ENCODE results near the gene AGRN. TPM values are rescaled to one million over a fixed set of nuclear protein-coding genes. Genes with fewer than 3 reads are reported as not detected.
"Not testable (repeated sequence)": the region's sequence is repeated elsewhere in the genome, so short reads cannot be mapped to it uniquely, and the experiment has no call there.

AGRN gene
- total RNA-seq, 1 experiment from 2014 or later = 246 TPM

DNA sequence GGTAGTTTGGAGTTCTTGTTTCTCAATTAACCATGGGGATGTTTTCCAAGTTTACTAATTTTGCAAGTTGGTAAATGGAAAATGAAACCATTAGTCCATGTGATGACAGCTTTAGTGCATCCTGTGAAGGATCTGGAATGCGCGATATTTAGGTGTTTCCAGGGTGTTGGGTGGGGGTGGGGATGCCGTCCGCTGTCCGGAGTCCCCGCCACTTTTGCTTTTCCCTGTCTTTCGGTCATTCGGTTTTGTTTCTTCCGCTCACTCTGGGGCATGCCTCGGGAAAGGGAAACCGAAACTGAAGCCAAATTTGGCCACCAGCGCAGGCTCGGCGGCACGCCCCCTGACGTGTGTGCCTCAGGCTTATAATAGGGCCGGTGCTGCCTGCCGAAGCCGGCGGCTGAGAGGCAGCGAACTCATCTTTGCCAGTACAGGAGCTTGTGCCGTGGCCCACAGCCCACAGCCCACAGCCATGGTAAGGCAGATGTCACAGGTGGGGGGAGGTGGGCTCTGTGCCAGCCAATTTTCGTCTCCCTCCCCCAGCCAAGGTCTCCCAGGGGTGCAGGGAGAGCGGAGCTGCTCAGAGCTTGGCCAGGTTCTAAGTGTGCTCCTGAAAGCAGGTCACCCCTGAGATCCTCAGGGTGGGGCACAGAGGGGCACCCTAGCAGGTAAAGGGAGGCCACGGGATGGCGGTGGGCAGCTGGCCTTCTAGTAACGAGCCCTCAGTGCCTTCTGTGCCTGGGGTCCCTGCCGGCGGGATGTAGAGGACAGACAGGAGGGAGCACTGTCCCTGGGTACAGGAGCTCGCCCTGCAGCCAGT is 6.6 kb upstream of the AGRN start, which contains the start of gene ISG15:
Gene ISG15 (plus strand): TSS at position 393 of the 817 bp plus-strand sequence. CDS start 77 bp downstream, at position 470.
- DNase-seq (ENCODE audit: low read depth) = peak; percentile 76
- in situ Hi-C loops (cut with HindIII; ENCODE audit: low pct_unique_long_range_greater_than_20kb, low sequenced_read_pairs) = no loop called here

- in situ Hi-C loops (cut with HindIII; ENCODE audit: low pct_unique_long_range_greater_than_20kb, low sequenced_read_pairs) = no loop called here
These were observed 5.8 kb upstream of the AGRN start for GRCh38 chr1:1013922-1014648.

GRCh38 chr1:1014799-1015681 is 4.9 kb upstream of the AGRN start:
- in situ Hi-C loops (cut with HindIII; ENCODE audit: low pct_unique_long_range_greater_than_20kb, low sequenced_read_pairs) = no loop called here
- DNase-seq (ENCODE audit: low read depth) = peak; percentile 19

More at GRCh38 chr1:1013922-1014648, 5.8 kb upstream of the AGRN start:
- no peak for DNase-seq (ENCODE audit: low read depth)

GRCh38 chr1:1017397-1018320 is 2.3 kb upstream of the AGRN start:
- in situ Hi-C loops (cut with HindIII; ENCODE audit: low pct_unique_long_range_greater_than_20kb, low sequenced_read_pairs) = not testable (repeated sequence)
- peak; percentile 53 for DNase-seq (ENCODE audit: low read depth)

DNA sequence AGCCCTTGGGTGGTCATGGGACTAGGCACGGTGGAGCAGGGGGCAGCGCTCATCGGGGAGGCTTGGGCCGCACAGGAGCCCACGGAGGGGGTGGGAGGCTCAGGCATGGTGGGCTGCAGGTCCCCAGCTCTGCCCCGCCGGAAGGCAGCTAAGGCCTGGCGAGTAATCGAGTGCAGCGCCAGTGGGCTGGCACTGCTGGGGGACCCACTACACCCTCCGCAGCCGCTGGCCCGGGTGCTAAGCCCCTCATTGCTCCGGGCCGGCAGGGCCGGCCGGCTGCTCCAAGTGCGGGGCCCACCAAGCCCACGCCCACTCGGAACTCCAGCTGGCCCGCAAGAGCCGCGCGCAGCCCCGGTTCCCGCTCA is 1.6 kb upstream of the AGRN start:
- in situ Hi-C loops (cut with HindIII; ENCODE audit: low pct_unique_long_range_greater_than_20kb, low sequenced_read_pairs); DNase-seq (ENCODE audit: low read depth): not testable (repeated sequence)

DNA sequence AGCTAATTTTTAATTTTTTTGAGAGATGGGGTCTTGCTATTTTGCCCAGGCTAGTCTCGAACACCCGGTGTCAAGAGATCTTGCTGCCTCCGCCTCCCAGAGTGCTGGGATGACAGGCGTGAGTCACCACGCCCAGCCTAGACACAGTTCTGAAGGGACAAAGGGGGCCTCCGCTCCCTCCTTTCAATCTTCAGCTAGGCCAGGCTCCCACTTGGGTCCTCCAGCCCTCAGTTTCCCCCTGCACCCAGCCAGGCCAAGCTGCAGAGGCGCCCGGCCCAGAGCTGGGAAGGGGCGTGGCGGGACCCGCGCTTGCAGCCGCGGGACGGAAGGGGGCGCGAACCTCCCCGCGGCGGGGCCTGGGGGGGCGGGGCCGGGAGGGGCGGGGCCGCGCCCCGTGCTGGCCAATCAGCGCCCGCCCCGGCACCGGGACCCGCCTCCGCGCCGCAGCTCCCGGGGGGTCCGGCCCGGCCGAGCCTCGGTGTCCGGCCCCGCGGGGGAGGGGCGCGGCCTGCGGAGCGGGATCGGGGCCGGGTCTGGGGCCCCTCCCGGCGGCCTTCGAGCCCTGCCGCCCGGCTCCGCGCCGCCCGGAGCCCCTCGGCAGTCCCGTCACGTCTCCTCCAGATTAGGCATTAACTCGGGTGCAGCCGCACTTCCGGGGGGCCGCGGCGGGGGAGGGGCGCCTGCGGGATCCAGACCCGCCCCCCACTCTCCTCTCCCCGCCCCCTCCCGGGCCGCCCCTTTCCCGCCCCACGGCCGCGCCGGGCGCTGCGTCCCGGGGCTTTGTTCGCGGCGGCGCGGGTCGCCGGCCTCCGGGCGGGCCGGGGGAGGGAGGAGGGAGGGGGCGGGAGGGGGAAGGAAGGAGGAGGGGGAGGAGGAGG is 559 bp upstream of the AGRN start:
- peak; percentile 88 for DNase-seq (ENCODE audit: low read depth)
- in situ Hi-C loops (cut with HindIII; ENCODE audit: low pct_unique_long_range_greater_than_20kb, low sequenced_read_pairs) = no loop called here

DNA sequence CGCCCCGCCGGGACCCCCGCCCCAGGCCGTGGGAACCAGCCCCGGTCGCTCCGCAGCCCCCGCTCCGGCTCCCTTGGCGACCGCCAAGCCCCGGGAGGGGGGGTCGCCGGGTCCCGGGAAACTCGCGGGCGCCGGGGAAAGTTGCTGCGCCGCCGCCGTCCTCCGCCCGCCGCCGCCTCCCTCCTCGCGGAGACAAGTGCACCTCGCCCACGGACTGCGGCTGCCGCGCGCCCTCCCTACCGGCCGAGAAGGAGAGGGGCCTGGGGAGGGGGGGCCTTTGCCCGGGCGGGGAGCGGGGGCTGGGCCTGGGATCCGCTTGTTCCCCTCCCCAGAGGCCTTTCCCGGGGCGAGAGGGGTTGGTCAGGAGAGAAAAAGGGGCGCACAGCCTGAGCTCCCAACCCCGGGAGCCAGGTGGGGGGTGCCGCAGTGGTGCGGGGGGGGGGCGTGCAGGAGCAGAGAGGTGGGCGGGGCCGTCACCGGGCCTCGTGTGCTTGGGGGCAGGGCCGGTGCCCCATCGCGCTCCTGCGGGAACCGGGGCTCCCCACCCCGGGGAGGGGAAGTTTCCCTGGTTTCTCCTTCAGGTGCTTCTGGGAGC is 592 bp downstream of the AGRN start:
- no peak for DNase-seq (ENCODE audit: low read depth)
- in situ Hi-C loops (cut with HindIII; ENCODE audit: low pct_unique_long_range_greater_than_20kb, low sequenced_read_pairs) = no loop called here

- in situ Hi-C loops (cut with HindIII; ENCODE audit: low pct_unique_long_range_greater_than_20kb, low sequenced_read_pairs) = no loop called here
These were observed 1.3 kb downstream of the AGRN start for GRCh38 chr1:1021010-1021919.

GRCh38 chr1:1021920-1022259 is 2.0 kb downstream of the AGRN start:
- DNase-seq (ENCODE audit: low read depth) = no peak
- in situ Hi-C loops (cut with HindIII; ENCODE audit: low pct_unique_long_range_greater_than_20kb, low sequenced_read_pairs) = no loop called here

More at GRCh38 chr1:1021010-1021919, 1.3 kb downstream of the AGRN start:
- DNase-seq (ENCODE audit: low read depth) = peak; percentile 82

DNA sequence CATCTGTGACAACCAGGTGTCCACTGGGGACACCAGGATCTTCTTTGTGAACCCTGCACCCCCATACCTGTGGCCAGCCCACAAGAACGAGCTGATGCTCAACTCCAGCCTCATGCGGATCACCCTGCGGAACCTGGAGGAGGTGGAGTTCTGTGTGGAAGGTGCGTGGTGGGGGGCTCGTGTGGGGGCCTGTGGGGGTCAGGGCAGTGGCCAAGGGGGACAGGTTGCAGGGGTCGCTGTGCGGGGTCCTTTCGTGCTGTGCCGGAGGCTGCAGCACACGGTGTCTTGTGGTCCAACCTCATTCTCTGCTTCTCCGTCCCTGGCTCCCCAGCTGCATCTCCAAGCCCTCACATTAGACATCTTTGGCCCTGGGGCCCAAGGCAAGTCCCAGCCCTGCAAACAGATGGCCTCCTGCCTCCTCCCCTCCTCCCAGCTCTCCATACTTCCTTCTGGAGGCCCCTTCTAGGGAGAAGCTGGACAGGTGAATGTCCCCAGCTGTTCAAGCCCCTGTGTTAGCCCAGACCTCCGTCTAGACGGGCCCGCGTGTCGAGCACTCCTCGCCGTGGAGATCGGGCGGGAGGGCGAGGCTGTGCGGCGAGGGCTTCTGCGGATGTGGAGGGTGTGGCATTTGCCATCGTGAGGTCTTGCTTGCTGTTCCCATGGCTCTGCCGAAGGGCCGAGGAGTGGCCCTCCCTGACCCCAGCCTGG is 2.5 kb downstream of the AGRN start:
- DNase-seq (ENCODE audit: low read depth) = no peak
- in situ Hi-C loops (cut with HindIII; ENCODE audit: low pct_unique_long_range_greater_than_20kb, low sequenced_read_pairs) = no loop called here

DNA sequence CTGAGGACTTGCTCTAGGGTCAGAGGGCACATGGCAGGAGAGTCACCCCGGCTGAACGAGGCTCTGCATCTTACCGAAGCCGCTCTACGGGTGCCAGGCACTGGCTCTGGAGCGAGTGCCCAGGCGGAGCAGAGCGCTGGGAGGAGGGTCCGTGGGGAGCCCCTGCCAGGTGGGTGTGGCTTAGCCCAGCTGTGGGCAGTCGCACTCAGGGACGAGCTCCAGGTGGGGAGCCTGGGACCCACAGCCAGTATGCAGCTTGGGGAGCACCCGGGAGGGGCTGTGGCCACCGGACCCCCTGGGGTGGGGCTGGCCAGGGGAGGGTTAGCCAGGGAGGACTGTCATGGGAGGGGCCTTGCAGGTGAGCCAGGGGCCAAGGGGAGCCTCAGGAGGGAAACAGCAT is 3.8 kb downstream of the AGRN start:
- in situ Hi-C loops (cut with HindIII; ENCODE audit: low pct_unique_long_range_greater_than_20kb, low sequenced_read_pairs) = no loop called here
- no peak for DNase-seq (ENCODE audit: low read depth)

- DNase-seq (ENCODE audit: low read depth) = no peak
- in situ Hi-C loops (cut with HindIII; ENCODE audit: low pct_unique_long_range_greater_than_20kb, low sequenced_read_pairs) = no loop called here
These were observed 4.3 kb downstream of the AGRN start for GRCh38 chr1:1024149-1024770.

DNA sequence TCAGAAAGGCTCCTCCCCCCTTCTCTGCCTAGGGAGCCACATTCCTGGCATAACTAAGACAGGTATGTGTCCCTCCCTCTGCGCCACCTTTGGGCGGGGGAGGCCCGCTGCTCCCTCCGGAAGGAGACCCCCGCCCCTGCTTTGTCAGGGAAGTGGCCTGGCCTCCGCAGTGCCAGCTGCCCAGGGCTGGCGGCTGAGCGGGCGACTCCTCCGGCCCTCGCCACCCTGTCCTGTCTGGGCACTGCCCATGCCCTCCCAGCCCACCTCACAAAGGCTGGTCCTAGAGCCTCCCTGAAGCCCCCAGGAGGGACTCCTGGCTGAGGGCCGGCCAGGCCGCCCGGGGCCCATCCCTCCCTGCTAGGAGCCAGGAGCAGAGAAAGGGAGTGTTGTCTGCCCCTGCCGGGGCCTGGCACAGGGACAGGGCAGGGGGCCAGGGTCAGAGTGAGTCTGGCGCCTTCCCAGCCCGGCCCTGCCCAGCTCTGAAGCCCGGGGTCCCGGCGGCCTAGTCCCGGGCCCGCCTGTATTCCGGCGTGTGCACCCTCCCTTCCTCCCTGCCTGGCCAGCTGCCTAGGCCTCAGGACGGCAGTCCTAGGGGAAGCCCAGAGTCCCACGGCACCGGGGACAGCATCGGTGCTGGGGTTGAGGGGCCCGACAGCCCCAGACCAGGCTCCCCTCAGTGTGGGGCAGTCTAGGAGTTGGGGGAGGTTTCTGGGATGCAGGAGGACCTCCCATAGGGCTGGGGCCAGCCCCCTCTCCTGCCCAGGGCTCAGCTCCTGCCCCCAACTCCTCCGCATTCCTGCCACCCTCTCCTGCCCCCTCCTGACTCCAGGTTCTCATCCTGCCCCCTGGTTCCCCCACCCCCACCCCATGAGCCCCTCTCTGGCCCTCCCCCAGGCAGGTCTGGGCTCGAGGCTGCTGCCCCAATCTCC is 5.1 kb downstream of the AGRN start:
- in situ Hi-C loops (cut with HindIII; ENCODE audit: low pct_unique_long_range_greater_than_20kb, low sequenced_read_pairs) = no loop called here
- peak; percentile 78 for DNase-seq (ENCODE audit: low read depth)

GRCh38 chr1:1025730-1026129 is 5.8 kb downstream of the AGRN start:
- no peak for DNase-seq (ENCODE audit: low read depth)

More at GRCh38 chr1:1025730-1026129, 5.8 kb downstream of the AGRN start:
- in situ Hi-C loops (cut with HindIII; ENCODE audit: low pct_unique_long_range_greater_than_20kb, low sequenced_read_pairs) = no loop called here

All from Caki2 (cell line).